ENCODE data around the gene CCDC178. TPM values are rescaled to one million over a fixed set of nuclear protein-coding genes. Genes with fewer than 3 reads are reported as not detected.
"Not testable (repeated sequence)": the region's sequence is repeated elsewhere in the genome, so short reads cannot be mapped to it uniquely, and the experiment has no call there.

CCDC178 gene, protein sequence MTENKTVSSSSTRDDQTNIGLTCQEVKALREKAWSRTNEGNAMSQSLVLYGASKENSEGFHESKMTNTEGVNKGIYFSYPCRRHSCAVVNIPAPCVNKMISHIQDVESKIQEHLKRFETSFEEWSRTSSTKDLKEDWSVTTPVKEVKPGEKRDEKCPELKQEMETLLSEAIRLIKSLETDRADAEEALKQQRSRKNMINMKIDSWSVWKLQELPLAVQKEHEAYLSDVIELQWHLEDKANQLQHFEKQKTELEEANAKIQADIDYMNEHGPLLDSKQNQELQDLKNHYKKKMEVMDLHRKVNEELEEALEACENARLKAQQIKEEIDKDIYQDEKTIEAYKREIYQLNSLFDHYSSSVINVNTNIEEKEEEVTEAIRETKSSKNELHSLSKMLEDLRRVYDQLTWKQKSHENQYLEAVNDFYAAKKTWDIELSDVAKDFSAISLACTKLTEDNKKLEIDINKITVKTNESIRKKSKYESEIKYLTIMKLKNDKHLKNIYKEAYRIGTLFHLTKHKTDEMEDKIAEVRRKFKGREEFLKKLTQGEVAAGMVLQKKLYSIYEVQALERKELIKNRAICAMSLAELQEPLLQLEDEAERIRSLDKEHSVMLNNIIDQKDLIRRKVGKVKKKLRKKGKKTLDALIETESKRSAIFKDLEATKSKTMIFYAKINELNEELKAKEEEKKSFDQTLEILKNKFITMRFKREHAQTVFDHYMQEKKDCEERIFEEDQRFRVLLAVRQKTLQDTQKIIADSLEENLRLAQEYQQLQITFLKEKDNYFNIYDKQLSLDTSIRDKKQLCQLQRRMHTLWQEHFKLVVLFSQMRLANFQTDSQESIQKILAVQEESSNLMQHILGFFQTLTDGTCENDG
- 1 to 10 TPM; 1.7 to 2.4 (median 1.8) TPM for polyA plus RNA-seq (ENCODE audit: insufficient read length in 4 of 4)

- DNase-seq (ENCODE audit: low read depth in 4 of 4, low spot score in 3 of 4) = peak; percentile 34 to 49 (median 42)
These were observed at the start of gene CCDC178 for GRCh38 chr18:33440060-33441043. TSS of gene CCDC178 (minus strand) at chr18:33440721. CDS start at chr18:33412088, 28,633 bp downstream.

DNA sequence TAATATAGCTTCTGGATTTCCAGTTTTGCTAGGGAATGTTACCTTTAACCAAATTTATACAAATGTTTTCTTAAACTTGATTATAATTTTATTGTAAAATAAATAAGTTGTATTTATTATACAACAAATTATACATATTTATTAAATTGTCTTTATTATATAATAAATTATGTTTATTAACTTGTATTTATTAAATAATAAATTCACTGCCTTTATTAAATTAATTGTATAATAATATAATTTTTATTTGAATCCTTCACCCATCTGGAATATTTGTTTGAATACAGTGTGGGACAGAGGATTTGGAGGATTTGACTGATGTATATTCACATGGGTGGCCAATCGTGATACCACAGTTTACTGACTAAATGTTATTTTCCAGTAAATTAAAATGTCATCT, 43.4 kb upstream of the CCDC178 start:
- no peak for DNase-seq (ENCODE audit: low read depth in 4 of 4, low spot score in 3 of 4)

DNA sequence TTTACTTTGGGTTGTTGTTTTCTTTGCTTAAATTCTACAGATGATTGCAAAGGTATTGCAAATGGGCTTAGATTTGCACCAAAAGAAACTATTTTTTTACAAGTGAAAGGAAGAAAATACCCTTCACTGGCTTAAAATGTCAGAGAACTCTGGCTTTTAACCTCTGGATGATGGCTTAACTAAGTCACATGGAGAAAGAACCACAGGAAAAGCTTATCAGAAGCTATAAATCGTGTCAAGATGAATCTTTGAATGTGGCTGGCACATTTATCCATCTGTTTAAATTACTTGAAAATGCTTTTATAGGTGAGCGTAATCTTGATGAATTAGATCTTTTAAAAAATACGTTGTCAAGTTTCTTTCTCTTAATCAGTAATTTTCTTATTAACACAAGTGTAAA, 32.0 kb upstream of the CCDC178 start:
- DNase-seq (ENCODE audit: low read depth in 4 of 4, low spot score in 3 of 4) = no peak

- no peak for DNase-seq (ENCODE audit: low read depth in 4 of 4, low spot score in 3 of 4)
These were observed 29.7 kb upstream of the CCDC178 start for GRCh38 chr18:33470216-33470615.

GRCh38 chr18:33469699-33470098, 29.2 kb upstream of the CCDC178 start:
- no peak for DNase-seq (ENCODE audit: low read depth in 4 of 4, low spot score in 3 of 4)

GRCh38 chr18:33467531-33467930, 27.0 kb upstream of the CCDC178 start:
- DNase-seq (ENCODE audit: low read depth in 4 of 4, low spot score in 3 of 4) = no peak

- no peak for DNase-seq (ENCODE audit: low read depth in 4 of 4, low spot score in 3 of 4)
These were observed 26.3 kb upstream of the CCDC178 start for GRCh38 chr18:33466822-33467221.

GRCh38 chr18:33460681-33461080, 20.2 kb upstream of the CCDC178 start:
- DNase-seq (ENCODE audit: low read depth in 4 of 4, low spot score in 3 of 4) = no peak

DNA sequence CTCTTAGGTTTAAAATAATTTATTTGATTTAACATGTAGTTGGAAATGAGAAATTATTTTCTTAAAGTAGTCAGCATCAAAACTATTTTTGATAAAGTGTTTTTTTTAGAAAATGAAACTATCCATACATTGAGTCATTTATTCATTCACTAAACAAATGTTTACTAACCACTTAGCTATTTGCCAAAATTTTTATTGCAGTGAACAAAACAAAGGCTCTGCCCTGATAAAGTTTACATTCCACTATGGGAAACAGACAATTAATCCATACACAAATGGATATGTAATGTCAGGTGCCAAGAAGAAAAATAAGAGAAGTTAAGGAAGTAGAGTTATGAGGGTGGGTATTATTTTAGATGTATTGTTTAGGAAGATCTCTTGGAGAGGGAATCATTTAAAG, 19.1 kb upstream of the CCDC178 start:
- DNase-seq (ENCODE audit: low read depth in 4 of 4, low spot score in 3 of 4) = no peak

GRCh38 chr18:33446604-33447003, 6.1 kb upstream of the CCDC178 start:
- DNase-seq (ENCODE audit: low read depth in 4 of 4, low spot score in 3 of 4) = no peak

DNA sequence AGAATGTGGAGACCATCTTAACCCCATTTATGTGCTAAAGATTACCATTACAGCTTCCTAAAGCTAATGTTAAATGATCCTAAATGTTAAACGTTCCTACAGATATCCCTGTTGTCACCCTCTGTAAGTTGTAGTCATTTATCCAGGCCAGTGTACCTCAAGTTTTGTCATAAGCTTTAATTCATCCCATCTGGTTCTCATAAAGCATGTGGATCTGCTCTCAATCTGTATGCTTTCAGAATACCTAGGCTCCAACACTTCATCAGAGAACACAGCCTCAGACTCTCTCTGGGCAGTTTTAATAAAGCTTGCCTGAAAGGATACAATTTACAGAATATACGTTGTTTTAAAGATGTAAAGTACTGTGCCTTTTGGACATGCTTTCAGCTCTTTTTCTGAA, 4.2 kb upstream of the CCDC178 start:
- DNase-seq (ENCODE audit: low read depth in 4 of 4, low spot score in 3 of 4) = no peak

DNA sequence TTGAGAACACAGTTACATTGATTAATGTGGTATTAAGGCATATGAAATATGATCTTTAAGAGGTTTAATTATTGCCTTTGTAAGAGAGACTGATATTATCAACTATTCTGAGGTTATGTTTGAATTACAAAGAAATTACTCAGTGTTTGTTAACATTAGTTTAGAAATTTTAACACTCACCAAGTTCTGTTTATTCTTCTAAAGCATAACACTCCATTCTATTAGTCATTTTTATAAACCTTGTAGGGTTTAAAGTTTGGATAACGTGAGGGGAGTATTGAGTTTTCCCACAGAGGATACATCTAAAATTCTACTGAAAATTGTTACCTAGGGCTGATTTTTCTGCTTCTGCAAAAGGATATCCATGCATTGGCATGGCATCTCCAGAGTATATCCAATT, 7.7 kb downstream of the CCDC178 start:
- no peak for DNase-seq (ENCODE audit: low read depth in 4 of 4, low spot score in 3 of 4)

- no peak for DNase-seq (ENCODE audit: low read depth in 4 of 4, low spot score in 3 of 4)
These were observed 13.0 kb downstream of the CCDC178 start for GRCh38 chr18:33427549-33427948.

DNA sequence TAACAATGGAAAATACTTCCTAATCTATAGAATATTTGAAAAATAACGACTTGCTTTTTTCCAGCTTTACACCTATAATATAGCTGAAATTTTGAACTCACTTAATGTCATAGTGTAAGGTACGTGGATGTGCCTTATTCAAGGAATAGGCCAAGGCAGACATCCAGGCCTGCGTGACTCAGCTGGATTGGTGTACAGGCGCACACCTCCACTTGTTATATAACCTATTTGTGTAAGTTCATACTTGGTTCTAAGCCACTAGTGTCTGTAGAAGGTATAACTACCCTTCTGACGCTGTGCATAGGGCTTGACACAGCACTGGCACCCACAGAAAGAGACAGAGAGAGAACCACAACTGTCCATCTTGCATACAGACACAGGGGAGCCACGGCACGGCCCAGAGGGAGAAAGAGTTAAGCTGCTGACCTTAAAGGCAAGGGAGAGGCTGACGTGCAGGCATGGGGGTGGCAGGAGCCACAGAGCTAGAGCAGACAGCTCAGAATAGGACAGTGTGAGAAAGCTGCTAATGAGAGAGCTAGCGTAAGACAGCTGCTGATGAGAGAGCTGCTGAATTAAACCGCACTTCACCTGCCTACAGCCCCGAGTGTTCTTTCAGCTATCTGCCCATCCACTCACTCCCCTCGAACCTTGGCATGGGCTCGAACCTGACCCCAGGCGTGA, 16.1 kb downstream of the CCDC178 start:
- DNase-seq (ENCODE audit: low read depth in 4 of 4, low spot score in 3 of 4) = no peak

GRCh38 chr18:33421225-33421624, 19.3 kb downstream of the CCDC178 start:
- DNase-seq (ENCODE audit: low read depth in 4 of 4, low spot score in 3 of 4) = no peak

DNA sequence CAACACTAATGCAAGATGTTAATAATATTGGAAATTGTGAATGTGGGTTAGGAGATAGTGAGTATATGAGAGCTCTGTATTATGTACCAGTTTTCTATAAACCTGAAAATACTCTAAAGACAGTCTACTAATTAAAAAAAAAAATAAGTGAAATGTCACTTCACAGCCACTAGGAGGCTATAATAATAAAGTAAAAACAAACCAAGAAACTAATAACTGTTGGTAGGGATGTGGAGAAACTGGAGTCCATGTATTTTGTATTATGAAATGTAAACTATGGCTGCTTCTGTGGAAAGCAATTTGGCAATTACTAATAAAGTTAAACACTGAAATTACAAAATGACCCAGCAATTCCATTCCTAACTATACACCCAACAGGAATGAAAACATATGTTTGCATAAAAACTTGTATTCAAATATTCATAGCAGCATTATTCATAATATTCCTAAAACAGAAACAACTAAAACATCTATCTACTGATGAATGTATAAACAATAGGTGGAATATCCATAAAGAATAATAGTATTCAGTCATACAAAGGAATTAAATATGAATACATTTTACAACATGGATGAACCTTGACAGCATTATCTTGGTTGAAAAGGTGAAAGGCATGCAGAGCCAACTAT, 36.2 kb downstream of the CCDC178 start:
- no peak for DNase-seq (ENCODE audit: low read depth in 4 of 4, low spot score in 3 of 4)

GRCh38 chr18:33398939-33399338, 41.6 kb downstream of the CCDC178 start:
- DNase-seq (ENCODE audit: low read depth in 4 of 4, low spot score in 3 of 4) = not testable (repeated sequence)

DNA sequence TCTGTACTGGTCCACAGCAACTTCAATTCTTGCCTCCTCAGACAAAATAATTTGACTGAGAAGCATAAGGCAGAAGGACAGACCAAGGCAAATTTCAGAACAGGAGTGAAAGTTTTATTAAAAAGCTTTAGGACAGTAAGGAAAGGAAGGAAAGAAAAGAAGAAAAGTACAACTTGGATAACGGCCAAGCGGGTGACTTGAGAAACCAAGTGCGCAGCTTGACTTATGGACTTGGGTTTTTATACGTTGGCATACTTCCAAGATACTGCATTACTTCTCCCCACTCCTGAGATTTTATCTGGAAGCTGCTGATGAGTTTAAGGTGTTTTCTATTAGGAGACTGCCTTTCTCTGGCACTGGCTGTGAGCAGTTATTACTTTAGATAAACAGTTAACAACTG, 64.7 kb downstream of the CCDC178 start:
- DNase-seq (ENCODE audit: low read depth in 4 of 4, low spot score in 3 of 4) = no peak

- DNase-seq (ENCODE audit: low read depth in 4 of 4, low spot score in 3 of 4) = no peak
These were observed 68.1 kb downstream of the CCDC178 start for GRCh38 chr18:33372442-33372841.

Data from right renal pelvis (tissue), 4 donors.